ENCODE measurements around the gene RHEBL1.

RHEBL1 gene

DNA sequence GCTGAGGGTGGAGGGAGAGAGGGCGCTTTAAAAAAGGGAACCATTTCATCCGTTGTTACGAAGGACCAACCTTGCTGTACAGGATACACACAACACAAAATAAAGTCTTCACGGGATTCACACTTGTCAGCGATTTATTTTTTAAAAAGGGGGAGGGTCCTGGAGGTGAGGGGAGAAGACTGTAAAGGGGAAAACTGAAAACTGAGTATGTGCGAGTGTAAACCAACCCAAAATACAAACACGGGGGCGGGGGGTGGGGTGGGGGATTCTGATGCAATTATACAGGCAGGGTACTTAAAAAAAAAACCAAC is 50.7 kb downstream of the RHEBL1 start:
- Histone ChIP-seq H3K36me3 (ENCODE audit: control insufficient read depth, insufficient read depth, low read length) (peaks cover 7% of the 10 kb centered on the region), H3K9ac (ENCODE audit: low read length) (peak overlapping the region; percentile 91), H3K4me3 (ENCODE audit: low read length) (peak overlapping the region; percentile 92), H3K9me3 (ENCODE audit: control insufficient read depth, low read length) (no peaks in the 10 kb centered on the region), H3K27me3 (ENCODE audit: control insufficient read depth, insufficient read depth, low read length) (no peaks in the 10 kb centered on the region), H3K4me1 (ENCODE audit: control insufficient read depth, insufficient read depth, low read length) (peaks cover 11% of the 10 kb centered on the region)

DNA sequence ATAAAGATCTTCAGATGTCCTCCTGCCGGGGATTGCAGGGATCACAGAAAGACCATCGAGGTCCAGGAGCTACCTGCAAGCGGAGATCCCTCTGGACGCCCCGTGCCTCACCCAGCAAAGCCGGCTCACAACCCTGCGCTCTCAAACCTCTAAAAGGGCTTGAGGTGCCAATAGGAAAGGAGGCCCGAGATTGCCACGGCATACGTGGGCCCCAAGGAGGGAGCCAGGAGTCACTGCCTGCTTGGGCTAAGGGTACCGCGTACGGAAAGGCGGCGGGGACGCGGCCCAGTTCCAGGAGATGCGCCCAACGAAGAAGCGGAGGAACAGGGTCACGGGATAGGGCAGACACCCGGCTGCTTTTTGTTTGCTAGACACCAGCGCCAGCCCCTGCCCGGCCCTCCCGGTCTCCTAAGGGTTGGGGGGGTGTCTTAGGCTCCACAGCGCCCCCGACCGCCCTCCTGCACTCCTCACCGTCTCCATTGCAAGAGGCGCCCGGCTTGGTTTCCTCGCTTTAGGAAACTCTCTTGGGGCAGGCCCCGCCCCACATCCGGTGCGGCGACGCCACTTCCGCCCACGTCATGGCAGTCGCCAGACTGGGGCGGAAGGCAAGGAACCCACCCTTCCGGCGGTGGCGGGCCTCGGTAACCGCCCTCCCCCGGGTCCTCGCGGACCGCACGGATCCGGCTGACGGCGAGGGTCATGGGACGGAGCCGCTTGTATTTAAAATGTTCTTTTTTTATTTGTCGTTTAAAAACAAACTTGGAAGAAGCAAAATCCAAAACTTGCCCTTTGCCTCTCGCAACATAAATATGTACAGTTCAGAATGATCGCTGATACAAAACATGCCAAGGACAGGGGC is 51.3 kb downstream of the RHEBL1 start, which contains the start of gene PRKAG1:
Gene PRKAG1, minus strand, starts transcription at position 516 of the 859 bp plus-strand sequence. Its CDS starts 36 bp downstream, at position 480.
- H3K9me3 ChIP-seq (ENCODE audit: control insufficient read depth, low read length) = no peaks in the 10 kb centered on the region
- peaks cover 11% of the 10 kb centered on the region for H3K4me1 ChIP-seq (ENCODE audit: control insufficient read depth, insufficient read depth, low read length)
- peak within 1 kb of the TSS; percentile 92 for H3K4me3 ChIP-seq (ENCODE audit: low read length)
- peak within 1 kb of the TSS; percentile 91 for H3K9ac ChIP-seq (ENCODE audit: low read length)
- H3K27me3 ChIP-seq (ENCODE audit: control insufficient read depth, insufficient read depth, low read length) = no peaks in the 10 kb centered on the region
- H3K36me3 ChIP-seq (ENCODE audit: control insufficient read depth, insufficient read depth, low read length) = peaks cover 7% of the 10 kb centered on the region

DNA sequence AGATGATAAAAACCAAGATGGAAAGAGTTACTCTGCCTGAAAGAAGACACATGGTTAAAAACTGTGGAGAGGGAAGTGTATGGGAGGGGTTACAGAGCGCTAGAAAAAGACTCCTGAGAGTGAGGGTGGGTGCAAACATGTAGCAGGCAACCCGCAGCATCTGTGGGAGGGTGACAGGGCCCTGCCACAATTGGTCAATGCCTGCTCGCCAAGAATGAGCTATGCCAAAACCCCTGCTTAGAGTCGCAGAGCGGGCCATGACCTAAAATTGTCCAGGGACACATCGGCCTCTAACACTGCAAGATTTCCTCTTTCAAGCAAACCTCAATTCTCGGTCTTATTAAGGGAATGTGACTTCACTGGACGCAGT is 51.9 kb downstream of the RHEBL1 start:
- H3K4me1 ChIP-seq (ENCODE audit: control insufficient read depth, insufficient read depth, low read length) = peaks cover 11% of the 10 kb centered on the region
- peak overlapping the region; percentile 91 for H3K9ac ChIP-seq (ENCODE audit: low read length)

DNA sequence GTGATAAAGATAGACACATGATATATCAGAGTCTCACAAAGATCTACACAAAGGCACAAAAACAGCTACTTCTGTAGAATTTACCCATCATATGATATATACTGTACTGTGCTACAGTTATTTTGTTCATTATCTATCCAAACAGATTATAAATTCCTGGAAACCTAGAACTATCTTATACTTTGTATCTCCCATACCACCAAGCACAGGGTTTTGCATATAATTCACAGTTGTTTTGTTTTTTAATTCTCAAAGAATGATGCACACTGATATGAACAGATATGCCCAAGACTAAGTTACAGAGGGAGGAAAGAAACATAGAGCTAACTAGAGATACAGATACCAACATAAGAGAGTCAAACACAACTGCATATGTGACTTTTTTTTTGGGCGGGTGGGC is 54.6 kb downstream of the RHEBL1 start:
- Histone ChIP-seq H3K27me3 (ENCODE audit: control insufficient read depth, insufficient read depth, low read length) (no peaks in the 10 kb centered on the region), H3K36me3 (ENCODE audit: control insufficient read depth, insufficient read depth, low read length) (no peaks in the 10 kb centered on the region), H3K9me3 (ENCODE audit: control insufficient read depth, low read length) (no peaks in the 10 kb centered on the region), H3K9ac (ENCODE audit: low read length) (no peak overlapping the region), H3K4me3 (ENCODE audit: low read length) (no peak overlapping the region), H3K4me1 (ENCODE audit: control insufficient read depth, insufficient read depth, low read length) (peaks cover 11% of the 10 kb centered on the region)

More for the DNA sequence above, 51.9 kb downstream of the RHEBL1 start:
- H3K4me3 ChIP-seq (ENCODE audit: low read length) = peak overlapping the region; percentile 38
- H3K27me3 ChIP-seq (ENCODE audit: control insufficient read depth, insufficient read depth, low read length) = no peaks in the 10 kb centered on the region
- peaks cover 7% of the 10 kb centered on the region for H3K36me3 ChIP-seq (ENCODE audit: control insufficient read depth, insufficient read depth, low read length)
- H3K9me3 ChIP-seq (ENCODE audit: control insufficient read depth, low read length) = no peaks in the 10 kb centered on the region
